Gastroesophageal sphincter (tissue), 3 donors: Measurements from ENCODE around the gene SLC38A3.

Experiments
- CTCF ChIP-seq, 4 experiments: fragments of 200-600 bp in 2 of 4; fragments of 450-650 bp in 2 of 4; sonication (generic) in 1 of 4; IDR thresholded peaks; one replicate each; pipeline ENCODE4 v1.5.1; 2017 to 2019; ENCODE audit warnings: antibody characterized with exemption in 4 of 4, mild to moderate bottlenecking in 2 of 4, moderate library complexity in 2 of 4
- EP300 ChIP-seq: sonication (generic); formaldehyde crosslinking; IDR thresholded peaks from one replicate; pipeline ENCODE4 v1.6.1; 2017; ENCODE audit warnings: antibody characterized with exemption, mild to moderate bottlenecking
- POLR2A ChIP-seq, 2 donors: fragments of 450-650 bp; IDR thresholded peaks; one replicate each; pipeline ENCODE4 v1.6.1; 2017; ENCODE audit warnings: antibody characterized with exemption in 2 of 2, mild to moderate bottlenecking in 2 of 2, moderate library complexity in 1 of 2

- TF ChIP-seq POLR2A (IDR thresholded peaks at IDR 0.05): no peak
- TF ChIP-seq CTCF (IDR thresholded peaks at IDR 0.05): no peak
- TF ChIP-seq EP300: no peak
Observed at GRCh38 chr3:50261505-50261904, 56.4 kb downstream of the SLC38A3 start.
